Immature natural killer cell (primary cell): Measurements from ENCODE around the gene SLC2A6. TPM values are rescaled to one million over a fixed set of nuclear protein-coding genes. Genes with fewer than 3 reads are reported as not detected.
A peak's percentile ranks its signal among the peaks of the same experiment; 100 is the strongest.
"Not testable (repeated sequence)": the region's sequence is repeated elsewhere in the genome, so short reads cannot be mapped to it uniquely, and the experiment has no call there.

Experiments
- DNase-seq, 3 donors: peaks; one replicate each; pipeline ENCODE4 v3.0.0; 2022; ENCODE audit warnings: mixed read lengths in 1 of 3
- H3K27ac Mint-ChIP-seq, 6 donors: one replicate each; pipeline ENCODE4 v1.8.0; 2020; ENCODE audit warnings: mixed read lengths in 6 of 6, mild to moderate bottlenecking in 5 of 6, inconsistent platforms in 4 of 6, moderate library complexity in 3 of 6
- H3K27me3 Mint-ChIP-seq, 3 donors: one replicate each; pipeline ENCODE4 v1.8.0; 2020 to 2021; ENCODE audit warnings: low read depth in 3 of 3, mild to moderate bottlenecking in 3 of 3, mixed read lengths in 3 of 3, moderate library complexity in 3 of 3, inconsistent platforms in 1 of 3
- H3K36me3 Mint-ChIP-seq, 3 donors: one replicate each; pipeline ENCODE4 v1.8.0; 2020; ENCODE audit warnings: mixed read lengths in 3 of 3, inconsistent platforms in 2 of 3, mild to moderate bottlenecking in 2 of 3
- H3K4me1 Mint-ChIP-seq, 2 donors: one replicate each; pipeline ENCODE4 v1.8.0; 2020; ENCODE audit warnings: inconsistent platforms in 2 of 2, mild to moderate bottlenecking in 2 of 2, mixed read lengths in 2 of 2, moderate library complexity in 1 of 2
- H3K4me3 Mint-ChIP-seq, 5 donors: one replicate each; pipeline ENCODE4 v1.8.0; 2020; ENCODE audit warnings: mild to moderate bottlenecking in 5 of 5, mixed read lengths in 5 of 5, inconsistent platforms in 3 of 5, moderate library complexity in 3 of 5
- H3K9me3 Mint-ChIP-seq, 6 donors: one replicate each; pipeline ENCODE4 v1.8.0; 2020; ENCODE audit warnings: mild to moderate bottlenecking in 6 of 6, mixed read lengths in 6 of 6, inconsistent platforms in 4 of 6, moderate library complexity in 3 of 6
- polyA plus RNA-seq, 3 donors: library from polyadenylated mRNA; unstranded; fragments of 300-500 nt; fragmentation: Illumina TruSeq; gene quantifications; one replicate each; pipeline ENCODE4 v1.2.3, GENCODE V29; 2021

SLC2A6 gene
- polyA plus RNA-seq, 3 donors from 2014 or later = 4.4 to 8.0 (median 4.6) TPM

DNA sequence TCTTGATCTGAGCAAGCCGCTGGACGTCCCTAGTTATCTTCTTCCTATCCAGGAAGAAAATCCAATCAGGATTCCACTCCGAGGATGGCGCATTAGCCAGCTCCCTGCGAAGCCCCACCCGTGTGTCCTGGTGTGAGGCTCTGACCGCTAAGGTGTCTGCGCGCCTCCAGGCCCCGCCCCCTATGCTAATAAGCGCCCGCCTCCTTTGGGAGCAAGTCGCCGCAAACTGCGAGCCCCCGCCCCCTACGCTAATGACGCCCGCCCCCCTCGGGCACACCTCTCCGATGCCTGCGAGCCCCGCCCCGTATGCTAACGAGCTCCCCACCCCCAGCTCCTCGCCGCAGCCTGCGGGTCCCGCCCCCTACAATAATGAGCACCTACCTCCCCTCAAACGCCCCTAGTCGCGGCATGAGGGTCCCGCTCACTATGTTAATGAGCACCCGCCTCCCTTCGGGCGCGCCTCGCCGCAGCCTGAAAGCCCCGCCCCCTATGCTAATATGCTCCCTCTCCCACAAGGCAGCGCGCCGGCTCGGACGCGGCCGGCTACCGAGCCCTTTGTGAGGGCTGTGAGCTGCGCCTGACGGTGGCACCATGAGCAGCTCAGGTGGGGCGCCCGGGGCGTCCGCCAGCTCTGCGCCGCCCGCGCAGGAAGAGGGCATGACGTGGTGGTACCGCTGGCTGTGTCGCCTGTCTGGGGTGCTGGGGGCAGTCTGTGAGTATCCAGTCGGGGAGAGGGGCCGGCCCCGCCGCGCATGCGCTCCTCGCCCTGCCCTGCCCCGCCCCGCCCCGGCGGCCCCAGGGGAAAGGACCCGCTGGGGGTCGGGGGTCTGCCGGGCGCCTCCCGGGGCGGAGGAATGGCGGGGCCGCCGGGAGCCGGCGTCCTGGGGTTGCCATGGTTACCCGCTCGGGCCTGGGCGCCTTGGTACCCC lies 19.2 kb downstream of the SLC2A6 start, which contains the start of gene CACFD1:
Gene CACFD1, plus strand, starts transcription at position 503 of the 929 bp plus-strand sequence. Its CDS starts 89 bp downstream, at position 592.
- no peaks in the 10 kb centered on the region for H3K36me3 Mint-ChIP-seq
- H3K4me3 Mint-ChIP-seq = peak within 1 kb of the TSS; percentile 86 to 94 (median 92)
- peaks cover 9 to 12% of the 10 kb centered on the region in 2 donors for H3K4me1 Mint-ChIP-seq
- H3K27me3 Mint-ChIP-seq = peaks cover 0 to 7% (median 2%) of the 10 kb centered on the region in 3 donors
- H3K9me3 Mint-ChIP-seq = no peaks in the 10 kb centered on the region
- H3K27ac Mint-ChIP-seq = peak within 1 kb of the TSS; percentile 84 to 96 (median 92)
- DNase-seq = peak; percentile 91 to 92 (median 91)

DNA sequence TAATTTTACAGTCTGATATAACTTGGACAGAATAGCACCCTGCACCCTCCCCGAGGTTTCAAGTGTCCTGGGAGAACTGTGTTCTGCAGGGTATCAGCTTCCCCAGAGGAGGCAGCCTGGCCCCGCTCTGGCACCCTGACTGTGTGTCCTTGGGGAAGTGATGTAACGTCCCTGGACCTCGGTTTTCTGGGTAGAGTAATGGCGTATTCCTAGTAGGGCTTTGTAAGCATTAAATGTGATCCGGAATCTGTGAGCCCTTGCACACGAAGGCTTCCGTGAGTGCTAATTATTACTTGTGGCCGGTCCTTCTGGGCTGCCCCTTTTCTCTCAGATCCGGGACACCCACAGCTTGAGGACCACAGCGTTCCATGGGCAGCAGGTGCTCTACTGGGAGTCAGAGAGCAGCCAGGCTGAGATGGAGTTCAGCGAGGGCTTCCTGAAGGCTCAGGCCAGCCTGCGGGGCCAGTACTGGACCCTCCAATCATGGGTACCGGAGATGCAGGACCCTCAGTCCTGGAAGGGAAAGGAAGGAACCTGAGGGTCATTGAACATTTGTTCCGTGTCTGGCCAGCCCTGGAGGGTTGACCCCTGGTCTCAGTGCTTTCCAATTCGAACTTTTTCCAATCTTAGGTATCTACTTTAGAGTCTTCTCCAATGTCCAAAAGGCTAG lies 20.1 kb downstream of the SLC2A6 start:
- peaks cover 0 to 7% (median 2%) of the 10 kb centered on the region in 3 donors for H3K27me3 Mint-ChIP-seq
- H3K4me3 Mint-ChIP-seq = peak overlapping the region; percentile 86 to 94 (median 92)
- peaks cover 9 to 12% of the 10 kb centered on the region in 2 donors for H3K4me1 Mint-ChIP-seq
- no peaks in the 10 kb centered on the region for H3K36me3 Mint-ChIP-seq
- peak overlapping the region in 3 of 6 donors; percentile 40 to 96 (median 93) for H3K27ac Mint-ChIP-seq
- no peaks in the 10 kb centered on the region for H3K9me3 Mint-ChIP-seq
- DNase-seq = no peak

DNA sequence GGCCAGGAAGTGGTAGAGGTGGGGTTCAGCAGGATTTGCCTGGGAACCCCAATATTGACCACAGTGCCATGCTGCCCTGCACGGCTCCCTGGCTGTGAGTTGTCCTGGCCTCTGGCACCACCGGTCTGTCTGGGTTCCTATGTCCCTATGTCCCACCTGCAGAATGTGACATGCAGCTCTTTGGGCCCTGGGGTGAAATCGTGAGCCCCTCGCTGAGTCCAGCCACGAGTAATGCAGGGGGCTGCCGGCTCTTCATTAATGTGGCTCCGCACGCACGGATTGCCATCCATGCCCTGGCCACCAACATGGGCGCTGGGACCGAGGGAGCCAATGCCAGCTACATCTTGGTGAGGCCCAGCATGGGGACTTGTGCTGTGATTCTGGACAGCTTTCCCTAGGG lies 21.2 kb downstream of the SLC2A6 start:
- peaks cover 0 to 7% (median 2%) of the 10 kb centered on the region in 3 donors for H3K27me3 Mint-ChIP-seq
- no peaks in the 10 kb centered on the region for H3K36me3 Mint-ChIP-seq
- no peaks in the 10 kb centered on the region for H3K9me3 Mint-ChIP-seq
- peaks cover 9 to 12% of the 10 kb centered on the region in 2 donors for H3K4me1 Mint-ChIP-seq
- no peak overlapping the region for H3K4me3 Mint-ChIP-seq
- DNase-seq = no peak
- no peak overlapping the region for H3K27ac Mint-ChIP-seq

DNA sequence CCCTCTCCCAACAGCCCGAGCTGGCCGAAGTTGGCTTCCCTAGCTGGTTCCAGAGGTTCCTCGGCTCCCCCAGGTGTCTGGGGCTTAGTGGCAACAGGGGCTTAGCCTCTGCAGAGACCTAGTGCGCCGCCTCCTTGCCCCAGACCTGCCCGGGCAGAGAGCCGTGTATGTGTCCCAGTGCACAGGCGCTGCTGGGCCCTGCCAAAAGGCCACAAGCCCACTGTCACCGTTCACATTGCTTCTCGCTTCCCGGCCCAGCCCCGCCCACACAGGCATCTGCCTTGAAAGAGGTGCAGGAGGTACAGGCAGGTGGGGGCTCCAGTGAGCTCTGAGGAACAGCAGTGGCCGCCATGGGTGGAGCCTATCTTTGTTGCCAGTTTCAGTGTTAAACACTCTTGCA lies 21.7 kb downstream of the SLC2A6 start:
- Mint-ChIP-seq H3K4me1 (peaks cover 9 to 12% of the 10 kb centered on the region in 2 donors), H3K27me3 (peaks cover 0 to 9% (median 2%) of the 10 kb centered on the region in 3 donors), H3K4me3 (no peak overlapping the region), H3K36me3 (no peaks in the 10 kb centered on the region), H3K27ac (no peak overlapping the region), H3K9me3 (no peaks in the 10 kb centered on the region)
- no peak for DNase-seq

DNA sequence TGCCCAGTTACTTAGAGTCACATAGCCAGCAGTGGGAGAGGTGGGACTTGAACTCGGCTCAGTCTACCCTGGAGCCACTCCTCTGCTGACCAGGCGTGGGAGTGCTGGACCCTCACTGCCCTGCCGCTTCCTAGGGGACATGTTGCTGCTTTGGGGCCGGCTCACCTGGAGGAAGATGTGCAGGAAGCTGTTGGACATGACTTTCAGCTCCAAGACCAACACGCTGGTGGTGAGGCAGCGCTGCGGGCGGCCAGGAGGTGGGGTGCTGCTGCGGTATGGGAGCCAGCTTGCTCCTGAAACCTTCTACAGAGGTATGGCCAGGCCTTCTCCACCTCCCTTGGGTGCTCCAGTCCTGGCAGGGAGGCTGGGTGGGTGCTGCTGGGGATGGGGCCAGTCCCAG lies 22.5 kb downstream of the SLC2A6 start:
- H3K27ac Mint-ChIP-seq = no peak overlapping the region
- H3K4me3 Mint-ChIP-seq = no peak overlapping the region
- peaks cover 9 to 12% of the 10 kb centered on the region in 2 donors for H3K4me1 Mint-ChIP-seq
- H3K9me3 Mint-ChIP-seq = no peaks in the 10 kb centered on the region
- H3K27me3 Mint-ChIP-seq = peaks cover 0 to 7% (median 2%) of the 10 kb centered on the region in 3 donors
- no peak for DNase-seq
- H3K36me3 Mint-ChIP-seq = no peaks in the 10 kb centered on the region

DNA sequence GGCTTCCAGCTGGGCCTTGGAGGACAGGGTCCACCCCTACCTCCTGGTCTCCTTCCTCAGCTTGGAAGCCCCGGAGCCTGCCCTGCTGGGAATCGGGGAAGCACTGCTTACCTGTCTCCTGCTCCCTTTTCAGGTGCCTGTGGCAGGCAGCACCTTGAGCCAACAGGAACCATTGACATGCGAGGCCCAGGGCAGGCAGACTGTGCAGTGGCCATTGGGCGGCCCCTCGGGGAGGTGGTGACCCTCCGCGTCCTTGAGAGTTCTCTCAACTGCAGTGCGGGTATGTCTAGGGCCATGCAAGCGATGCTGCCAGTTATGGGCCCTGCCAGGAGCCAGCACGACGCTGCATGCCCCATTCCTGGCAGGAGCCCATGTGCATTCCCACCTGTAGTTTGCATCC lies 23.0 kb downstream of the SLC2A6 start:
- Mint-ChIP-seq H3K36me3 (no peaks in the 10 kb centered on the region), H3K4me1 (peaks cover 8 to 11% of the 10 kb centered on the region in 2 donors), H3K27ac (no peak overlapping the region), H3K4me3 (no peak overlapping the region), H3K27me3 (peaks cover 0 to 7% (median 2%) of the 10 kb centered on the region in 3 donors), H3K9me3 (no peaks in the 10 kb centered on the region)
- no peak for DNase-seq

DNA sequence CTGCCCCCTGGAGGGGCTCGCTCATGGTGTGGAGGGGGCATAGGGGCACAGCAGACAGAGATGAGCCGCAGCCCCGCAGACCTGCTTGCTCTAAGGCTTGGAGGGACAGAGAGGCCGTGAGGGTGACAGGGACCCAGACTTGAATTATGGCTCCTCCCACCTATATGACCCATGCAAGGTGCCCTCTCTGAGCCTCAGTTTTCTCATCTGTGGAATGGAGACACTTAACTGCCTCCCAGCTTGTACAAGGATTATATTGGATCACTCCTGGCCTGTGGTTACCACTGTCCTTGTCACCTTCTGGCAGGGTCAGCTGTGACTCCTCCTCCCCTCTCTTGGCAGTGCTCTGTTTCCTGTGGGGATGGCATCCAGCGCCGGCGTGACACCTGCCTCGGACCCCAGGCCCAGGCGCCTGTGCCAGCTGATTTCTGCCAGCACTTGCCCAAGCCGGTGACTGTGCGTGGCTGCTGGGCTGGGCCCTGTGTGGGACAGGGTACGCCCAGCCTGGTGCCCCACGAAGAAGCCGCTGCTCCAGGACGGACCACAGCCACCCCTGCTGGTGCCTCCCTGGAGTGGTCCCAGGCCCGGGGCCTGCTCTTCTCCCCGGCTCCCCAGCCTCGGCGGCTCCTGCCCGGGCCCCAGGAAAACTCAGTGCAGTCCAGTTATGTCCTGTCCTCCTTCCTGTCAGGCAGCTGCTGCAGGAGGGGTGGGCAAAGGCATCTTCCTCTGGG lies 23.8 kb downstream of the SLC2A6 start:
- no peak for DNase-seq
- no peaks in the 10 kb centered on the region for H3K9me3 Mint-ChIP-seq
- no peak overlapping the region for H3K27ac Mint-ChIP-seq
- no peak overlapping the region for H3K4me3 Mint-ChIP-seq
- peaks cover 4 to 6% of the 10 kb centered on the region in 2 donors for H3K4me1 Mint-ChIP-seq
- H3K36me3 Mint-ChIP-seq = no peaks in the 10 kb centered on the region
- peaks cover 0 to 5% (median 2%) of the 10 kb centered on the region in 3 donors for H3K27me3 Mint-ChIP-seq

DNA sequence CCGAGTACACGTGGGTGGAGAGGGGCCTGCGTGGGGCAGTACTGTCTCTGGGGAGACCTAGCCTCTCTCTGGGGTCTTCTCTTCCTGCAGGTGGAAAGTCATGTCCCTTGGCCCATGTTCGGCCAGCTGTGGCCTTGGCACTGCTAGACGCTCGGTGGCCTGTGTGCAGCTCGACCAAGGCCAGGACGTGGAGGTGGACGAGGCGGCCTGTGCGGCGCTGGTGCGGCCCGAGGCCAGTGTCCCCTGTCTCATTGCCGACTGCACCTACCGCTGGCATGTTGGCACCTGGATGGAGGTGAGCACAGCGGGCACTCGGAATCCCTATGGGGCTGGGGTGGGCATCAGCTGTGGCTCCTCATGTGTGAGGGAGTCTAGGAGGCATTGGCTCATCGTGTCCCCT lies 24.6 kb downstream of the SLC2A6 start:
- H3K4me1 Mint-ChIP-seq = peaks cover 3 to 4% of the 10 kb centered on the region in 2 donors
- H3K27me3 Mint-ChIP-seq = peaks cover 0 to 1% (median 0%) of the 10 kb centered on the region in 3 donors
- H3K4me3 Mint-ChIP-seq = no peak overlapping the region
- no peaks in the 10 kb centered on the region for H3K9me3 Mint-ChIP-seq
- DNase-seq = no peak
- H3K36me3 Mint-ChIP-seq = no peaks in the 10 kb centered on the region
- no peak overlapping the region for H3K27ac Mint-ChIP-seq

DNA sequence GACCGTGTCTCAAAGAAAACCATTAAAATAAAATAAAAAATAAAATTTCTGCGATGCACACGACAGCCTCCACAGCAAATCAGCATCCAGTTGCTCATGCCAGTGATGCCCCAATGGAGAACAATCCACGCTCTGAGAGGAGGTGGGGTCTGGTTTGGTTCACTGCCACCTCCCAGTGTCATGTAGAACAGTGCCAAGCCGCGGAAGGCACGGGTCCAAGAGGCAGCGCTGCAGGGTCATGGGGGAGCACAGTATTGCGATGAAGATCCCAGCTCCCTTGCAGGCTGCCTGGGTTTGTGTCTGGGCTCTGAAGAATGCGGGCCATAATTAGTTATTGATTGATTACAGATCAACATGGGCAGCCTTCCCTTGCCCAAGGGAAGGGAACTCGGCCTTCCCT lies 25.2 kb downstream of the SLC2A6 start:
- no peaks in the 10 kb centered on the region for H3K9me3 Mint-ChIP-seq
- DNase-seq = no peak
- H3K4me3 Mint-ChIP-seq = no peak overlapping the region
- no peaks in the 10 kb centered on the region for H3K36me3 Mint-ChIP-seq
- H3K27ac Mint-ChIP-seq = peak overlapping the region in 1 of 6 donors; percentile 36
- H3K4me1 Mint-ChIP-seq = no peaks in the 10 kb centered on the region
- peaks cover 0 to 1% (median 0%) of the 10 kb centered on the region in 3 donors for H3K27me3 Mint-ChIP-seq

DNA sequence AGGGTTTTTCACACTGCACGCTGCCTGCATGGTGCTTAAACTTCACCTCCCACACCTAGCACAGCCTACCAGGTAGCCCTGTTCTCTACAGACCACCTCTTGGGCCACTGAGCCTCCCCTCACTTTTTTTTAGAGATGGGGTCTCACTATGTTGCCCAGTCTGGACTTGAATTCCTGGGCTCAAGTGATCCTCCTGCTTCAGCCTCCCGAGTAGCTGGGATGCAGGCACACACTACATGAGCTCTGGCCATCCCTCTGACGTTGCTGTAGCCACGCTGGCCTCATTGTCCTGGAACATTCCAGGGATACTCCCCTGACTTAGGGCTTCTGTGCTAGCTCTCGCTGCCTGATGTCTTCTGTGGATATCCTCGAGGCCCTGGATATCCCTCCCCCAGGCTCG lies 26.3 kb downstream of the SLC2A6 start:
- Mint-ChIP-seq H3K9me3 (no peaks in the 10 kb centered on the region), H3K27me3 (peaks cover 0 to 1% (median 0%) of the 10 kb centered on the region in 3 donors), H3K36me3 (no peaks in the 10 kb centered on the region), H3K4me3 (no peak overlapping the region), H3K27ac (no peak overlapping the region), H3K4me1 (no peaks in the 10 kb centered on the region)
- DNase-seq = no peak

DNA sequence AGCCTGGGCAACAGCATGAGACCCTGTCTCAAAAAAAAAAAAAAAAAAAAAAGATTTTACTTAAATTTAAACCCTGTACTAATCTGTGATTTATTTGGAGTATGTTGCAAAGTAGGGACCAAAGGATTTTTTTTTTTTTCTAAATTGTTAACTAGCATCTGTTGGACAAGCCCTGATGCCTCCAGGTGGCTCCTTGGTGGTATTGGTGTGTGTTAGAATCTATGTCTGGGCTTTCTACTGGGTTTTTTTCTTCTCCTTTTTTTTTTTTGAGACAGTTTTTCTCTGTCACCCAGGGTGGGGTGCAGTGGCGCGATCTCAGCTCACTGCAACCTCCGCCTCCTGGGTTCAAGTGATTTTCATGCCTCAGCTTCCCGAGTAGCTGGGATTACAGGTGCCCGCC lies 27.0 kb downstream of the SLC2A6 start:
- H3K9me3 Mint-ChIP-seq, H3K36me3 Mint-ChIP-seq, H3K27ac Mint-ChIP-seq, DNase-seq, H3K4me3 Mint-ChIP-seq, H3K27me3 Mint-ChIP-seq, H3K4me1 Mint-ChIP-seq: not testable (repeated sequence)

DNA sequence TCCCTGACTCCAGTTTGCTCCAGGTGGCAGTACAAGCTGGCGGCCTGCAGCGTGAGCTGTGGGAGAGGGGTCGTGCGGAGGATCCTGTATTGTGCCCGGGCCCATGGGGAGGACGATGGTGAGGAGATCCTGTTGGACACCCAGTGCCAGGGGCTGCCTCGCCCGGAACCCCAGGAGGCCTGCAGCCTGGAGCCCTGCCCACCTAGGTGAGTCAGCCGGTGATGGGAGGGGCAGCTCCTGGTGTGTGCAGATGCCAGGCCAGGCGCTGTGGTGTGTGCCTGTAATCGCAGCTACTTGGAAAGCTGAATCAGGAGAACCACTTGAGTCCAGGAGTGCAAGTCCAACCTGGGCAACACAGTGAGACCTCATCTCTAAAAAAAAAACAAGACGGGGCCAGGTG lies 29.1 kb downstream of the SLC2A6 start:
- no peaks in the 10 kb centered on the region for H3K4me1 Mint-ChIP-seq
- no peaks in the 10 kb centered on the region for H3K9me3 Mint-ChIP-seq
- no peaks in the 10 kb centered on the region for H3K36me3 Mint-ChIP-seq
- H3K27ac Mint-ChIP-seq = no peak overlapping the region
- no peak overlapping the region for H3K4me3 Mint-ChIP-seq
- peaks cover 0 to 4% (median 1%) of the 10 kb centered on the region in 3 donors for H3K27me3 Mint-ChIP-seq
- DNase-seq = no peak

DNA sequence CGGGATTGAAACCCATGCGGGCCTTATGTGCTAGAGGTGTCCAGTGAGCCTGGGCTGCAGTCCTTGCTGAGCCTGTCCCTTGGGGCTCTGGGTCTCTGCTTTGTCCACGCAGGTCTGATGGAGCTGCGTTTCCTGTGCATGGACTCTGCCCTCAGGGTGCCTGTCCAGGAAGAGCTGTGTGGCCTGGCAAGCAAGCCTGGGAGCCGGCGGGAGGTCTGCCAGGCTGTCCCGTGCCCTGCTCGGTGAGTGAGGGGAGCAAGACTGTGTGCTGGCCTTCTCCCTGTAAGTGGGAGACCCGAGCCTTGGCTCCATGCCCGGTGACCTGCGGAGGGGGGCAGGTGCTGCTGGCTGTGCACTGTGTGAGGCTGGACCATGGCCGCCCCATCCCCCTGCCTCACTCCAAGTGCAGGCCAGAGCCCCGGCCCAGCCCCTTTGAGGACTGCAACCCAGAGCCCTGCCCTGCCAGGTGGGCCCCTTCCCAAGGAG lies 30.4 kb downstream of the SLC2A6 start:
- no peak for DNase-seq
- Mint-ChIP-seq H3K4me1 (no peaks in the 10 kb centered on the region), H3K4me3 (no peak overlapping the region), H3K9me3 (no peaks in the 10 kb centered on the region), H3K27me3 (peaks cover 0 to 4% (median 1%) of the 10 kb centered on the region in 3 donors), H3K27ac (no peak overlapping the region), H3K36me3 (no peaks in the 10 kb centered on the region)
